ENCODE results near the gene ANKFN1.

DNA sequence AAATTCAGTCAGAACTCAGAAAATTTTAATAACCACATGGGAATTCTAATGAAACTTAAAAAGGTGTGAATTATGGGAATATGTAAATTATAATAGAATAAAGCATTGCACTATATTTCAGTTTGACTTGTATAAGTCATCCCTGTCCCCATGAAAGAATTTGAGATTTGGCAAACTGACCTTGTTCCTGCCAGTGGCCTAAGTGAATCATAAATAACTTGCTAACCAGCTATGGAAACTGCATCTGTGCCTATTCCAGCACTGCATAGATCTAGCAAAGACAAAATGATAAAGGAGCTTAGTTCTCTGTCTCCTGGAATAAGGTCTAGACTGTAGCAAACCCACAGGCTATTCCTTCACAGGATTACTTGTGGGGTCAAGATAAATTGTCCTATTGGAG, 333.5 kb downstream of the ANKFN1 start:
- TF ChIP-seq, protein P1, sequence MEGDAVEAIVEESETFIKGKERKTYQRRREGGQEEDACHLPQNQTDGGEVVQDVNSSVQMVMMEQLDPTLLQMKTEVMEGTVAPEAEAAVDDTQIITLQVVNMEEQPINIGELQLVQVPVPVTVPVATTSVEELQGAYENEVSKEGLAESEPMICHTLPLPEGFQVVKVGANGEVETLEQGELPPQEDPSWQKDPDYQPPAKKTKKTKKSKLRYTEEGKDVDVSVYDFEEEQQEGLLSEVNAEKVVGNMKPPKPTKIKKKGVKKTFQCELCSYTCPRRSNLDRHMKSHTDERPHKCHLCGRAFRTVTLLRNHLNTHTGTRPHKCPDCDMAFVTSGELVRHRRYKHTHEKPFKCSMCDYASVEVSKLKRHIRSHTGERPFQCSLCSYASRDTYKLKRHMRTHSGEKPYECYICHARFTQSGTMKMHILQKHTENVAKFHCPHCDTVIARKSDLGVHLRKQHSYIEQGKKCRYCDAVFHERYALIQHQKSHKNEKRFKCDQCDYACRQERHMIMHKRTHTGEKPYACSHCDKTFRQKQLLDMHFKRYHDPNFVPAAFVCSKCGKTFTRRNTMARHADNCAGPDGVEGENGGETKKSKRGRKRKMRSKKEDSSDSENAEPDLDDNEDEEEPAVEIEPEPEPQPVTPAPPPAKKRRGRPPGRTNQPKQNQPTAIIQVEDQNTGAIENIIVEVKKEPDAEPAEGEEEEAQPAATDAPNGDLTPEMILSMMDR (IDR thresholded peaks at IDR 0.05): no peak
- TF ChIP-seq POLR2A (IDR thresholded peaks at IDR 0.05): no peak
